NCI-H1417 (cell line): Measurements from ENCODE around the gene RIMS4.

ENCODE experiments used
- DNase-seq, 3 experiments: peaks; one replicate each; lab custom pipeline; 2025; lab: John Stamatoyannopoulos, UW

RIMS4 gene

DNA sequence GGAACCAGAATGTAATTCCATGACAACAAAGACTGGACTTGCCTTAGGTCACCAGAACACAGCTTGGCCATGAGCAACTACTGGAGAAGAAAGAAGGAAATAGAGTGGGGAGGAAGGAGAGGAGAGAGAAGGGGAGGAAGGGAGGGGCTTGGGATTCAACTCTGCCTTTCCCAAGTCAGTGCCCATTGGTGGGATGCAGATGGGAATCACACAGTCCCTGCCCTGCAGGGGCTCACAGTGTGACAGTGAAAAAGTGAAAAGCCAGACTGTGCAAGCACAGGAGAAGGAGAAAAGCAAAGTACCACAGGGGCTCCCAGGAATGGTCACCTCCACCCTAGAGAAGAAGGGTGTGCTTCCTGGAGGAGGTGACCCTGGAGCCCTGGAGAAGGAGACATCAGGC, 14.0 kb downstream of the RIMS4 start:
- DNase-seq, result no peak

DNA sequence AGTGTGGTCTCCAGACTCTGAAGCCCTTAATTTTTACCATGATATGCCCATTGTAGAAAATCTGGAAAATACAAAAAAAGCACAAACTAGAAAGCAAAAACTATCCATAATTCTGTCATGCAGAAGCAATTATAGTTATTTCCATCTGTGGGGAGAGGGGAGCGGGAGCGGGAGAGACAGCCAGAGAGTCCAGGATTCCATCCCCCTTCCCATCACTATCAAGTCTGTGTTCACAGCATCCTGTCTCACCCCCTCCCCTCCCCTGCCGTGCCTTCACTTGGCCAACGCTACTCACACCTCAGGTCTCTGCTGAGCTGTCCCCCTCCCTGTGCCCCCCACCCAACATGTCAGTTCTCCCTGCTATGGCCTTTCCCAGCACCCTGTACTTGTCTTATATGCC, 14.5 kb downstream of the RIMS4 start:
- DNase-seq, result no peak

DNA sequence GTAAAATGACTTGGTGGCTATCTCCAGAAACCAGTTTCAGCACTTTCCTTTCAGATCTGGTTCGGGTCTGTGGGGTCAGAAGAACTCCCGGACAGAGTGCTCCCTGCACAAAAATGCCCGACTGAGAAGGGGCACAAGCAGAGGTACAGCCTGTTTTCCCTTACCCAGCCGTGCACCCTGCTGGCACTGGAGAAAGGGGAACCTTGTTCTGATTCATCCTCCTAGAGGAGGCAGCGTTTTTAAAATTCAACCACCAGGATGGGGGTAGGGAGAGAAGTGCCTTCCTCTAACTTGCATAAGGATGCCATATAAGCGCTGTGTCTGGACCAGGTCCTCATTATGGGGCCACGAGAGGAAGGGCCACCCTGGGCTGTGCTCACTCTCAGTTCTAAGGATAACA, 17.6 kb downstream of the RIMS4 start:
- no peak for DNase-seq

DNA sequence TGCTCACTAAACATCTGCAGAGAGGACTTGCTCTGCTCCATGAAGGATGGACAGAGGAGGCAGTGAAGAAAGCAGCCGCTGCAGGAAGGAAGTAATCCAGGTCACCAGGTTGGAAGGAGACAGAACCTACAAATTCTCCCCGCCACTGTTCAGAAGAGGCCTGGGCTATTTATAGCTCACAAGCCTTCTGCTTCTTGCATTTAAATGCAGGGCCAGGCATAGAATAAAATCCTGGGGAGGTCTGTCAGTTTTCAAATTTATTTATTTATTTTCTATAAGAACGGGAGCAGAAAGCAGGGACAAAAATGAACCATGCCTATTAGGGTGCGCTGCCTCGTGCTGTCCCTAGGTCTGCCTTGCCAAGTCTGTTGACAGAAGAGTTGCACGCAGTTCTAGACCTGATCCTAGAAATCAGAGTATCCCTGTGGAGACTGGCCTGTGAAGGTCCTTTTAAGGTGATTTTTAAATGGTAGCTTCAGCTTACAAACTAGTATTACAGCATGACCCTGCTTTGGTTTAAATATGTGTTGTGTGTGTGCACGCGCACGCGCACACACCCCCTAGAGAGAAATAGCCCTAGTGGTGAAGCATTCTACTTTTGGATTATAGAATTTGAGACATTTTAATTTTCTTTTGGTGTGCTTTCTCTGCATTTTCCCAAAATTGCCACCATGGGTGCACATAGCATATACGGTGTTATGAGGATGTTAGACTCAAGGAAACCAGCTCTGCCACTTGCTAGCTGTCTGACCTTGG, 19.5 kb downstream of the RIMS4 start:
- DNase-seq, result no peak

DNA sequence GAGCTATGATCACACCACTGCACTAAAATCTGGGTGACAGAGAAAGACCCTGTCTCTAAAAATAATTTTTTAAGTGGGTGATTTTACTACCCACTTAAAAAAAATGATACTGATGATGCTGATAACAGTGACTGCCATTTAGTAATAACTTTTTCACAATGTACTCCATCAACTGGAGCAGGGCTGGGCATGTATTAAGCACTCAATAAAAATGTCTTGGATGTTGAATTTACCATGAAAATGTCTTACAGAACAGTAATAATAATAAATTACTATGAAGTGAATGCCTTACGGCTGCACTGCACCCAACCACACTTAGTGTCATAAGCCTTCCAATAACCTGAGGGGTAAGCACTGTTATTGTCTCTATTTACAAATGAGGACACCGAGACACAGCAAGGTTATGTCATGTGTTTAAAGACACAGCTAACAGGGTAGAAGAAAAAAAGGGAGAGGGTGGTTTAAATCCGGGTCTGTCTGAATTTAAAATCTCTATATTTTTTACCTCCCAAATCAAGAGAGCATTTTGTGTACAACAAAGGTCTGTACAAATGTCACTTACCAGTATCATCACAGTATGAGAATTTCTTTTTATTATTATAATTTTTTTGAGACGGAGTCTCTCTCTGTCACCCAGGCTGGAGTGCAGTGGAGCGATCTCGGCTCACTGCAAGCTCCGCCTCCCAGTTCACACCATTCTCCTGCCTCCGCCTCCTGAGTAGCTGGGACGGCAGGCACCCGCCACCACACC, 21.5 kb downstream of the RIMS4 start:
- no peak for DNase-seq

DNA sequence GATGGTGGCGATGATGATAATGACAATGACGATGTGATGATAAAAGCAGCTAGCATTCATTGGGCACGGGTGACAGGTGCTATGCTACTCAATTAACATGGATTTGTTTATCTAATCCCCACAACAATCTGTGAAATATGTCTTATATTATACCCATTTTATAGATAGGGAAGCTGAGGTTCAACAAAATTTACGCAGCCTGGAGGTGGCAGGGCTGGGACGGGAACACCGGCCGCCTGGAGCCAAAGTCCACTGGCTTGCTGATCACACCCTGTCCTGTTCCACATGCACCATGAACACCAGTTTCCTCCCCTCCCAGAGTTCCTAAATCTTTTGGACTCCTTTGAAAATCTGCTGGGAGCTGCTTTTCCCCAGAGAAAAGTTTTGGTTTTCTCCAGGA, 23.0 kb downstream of the RIMS4 start:
- DNase-seq, result no peak

DNA sequence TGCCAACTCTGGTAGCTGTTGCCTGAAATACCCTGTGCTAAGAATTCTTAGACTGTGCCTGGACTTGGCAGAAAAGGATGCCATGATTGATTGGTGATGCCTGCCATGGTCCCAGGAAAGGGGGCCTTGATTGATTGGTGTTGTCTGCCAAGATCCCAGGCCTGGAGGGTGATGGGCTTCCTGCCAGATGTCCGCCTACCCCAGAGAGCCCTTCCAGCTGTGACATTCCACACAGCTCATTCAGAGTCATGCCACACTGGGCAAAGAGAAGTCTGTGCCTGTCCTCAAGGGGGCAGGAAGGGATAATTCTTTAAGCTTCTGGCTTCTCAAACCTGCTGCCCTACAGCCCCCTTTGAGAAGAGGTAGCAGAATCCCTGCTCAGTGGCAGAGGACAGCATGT, 24.6 kb downstream of the RIMS4 start:
- peak in 1 of 3 experiments; percentile 11 for DNase-seq

DNA sequence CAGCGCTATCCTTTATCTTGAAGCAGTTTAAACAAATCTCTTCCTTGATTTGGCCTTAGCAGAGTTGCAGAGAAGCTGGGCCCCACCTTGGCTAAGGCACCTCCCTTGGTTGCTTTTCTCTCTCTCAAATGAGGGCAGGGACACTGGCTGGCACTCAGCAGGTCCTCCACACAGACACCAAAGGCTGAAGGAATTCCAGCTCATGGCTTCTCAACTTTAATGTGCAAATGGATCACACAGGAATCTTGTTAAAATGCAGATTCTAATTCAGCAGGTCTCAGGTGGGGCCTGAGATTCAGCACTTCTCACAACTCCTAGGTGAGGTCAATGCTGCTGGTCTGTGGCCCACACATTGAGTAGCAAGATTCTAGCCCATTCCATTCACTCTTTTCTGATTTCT, 25.7 kb downstream of the RIMS4 start:
- DNase-seq, result no peak

DNA sequence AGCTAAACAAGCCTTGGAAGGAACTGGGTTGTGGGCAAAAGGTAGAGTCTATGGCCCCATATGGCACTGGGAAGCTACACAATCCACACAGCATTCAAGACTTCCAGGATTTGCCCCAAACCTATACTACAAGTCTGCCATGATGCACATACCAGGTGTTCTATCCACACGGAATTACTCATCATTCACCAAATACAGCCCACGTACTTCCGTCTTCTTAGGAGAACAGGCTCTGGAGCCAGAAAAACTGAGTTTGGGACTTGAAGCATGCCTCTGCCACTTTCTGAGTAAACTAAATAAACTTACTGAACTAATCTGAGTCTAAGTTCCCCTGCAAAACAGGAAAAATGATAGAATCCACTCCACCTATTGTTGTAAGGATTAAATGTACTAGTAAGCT, 28.6 kb downstream of the RIMS4 start:
- no peak for DNase-seq

DNA sequence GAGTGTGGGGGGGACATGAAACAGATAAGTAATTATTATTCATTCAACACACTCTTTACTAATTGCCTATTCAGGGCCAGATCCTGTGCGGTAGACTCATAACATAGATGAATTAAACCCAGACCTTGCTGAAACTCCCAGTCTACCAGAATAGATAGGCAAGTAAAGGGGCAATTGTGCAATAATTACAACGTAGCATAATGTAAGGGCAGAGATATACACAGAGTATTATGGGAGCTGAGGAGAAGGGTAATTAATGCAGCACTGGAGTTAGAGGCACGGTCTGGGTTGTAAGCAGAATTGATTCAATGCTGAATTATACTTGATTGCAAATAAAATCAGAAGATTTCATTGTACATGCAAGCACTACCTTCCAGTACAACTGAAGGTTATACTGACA, 29.2 kb downstream of the RIMS4 start:
- peak in 1 of 3 experiments; percentile 37 for DNase-seq

DNA sequence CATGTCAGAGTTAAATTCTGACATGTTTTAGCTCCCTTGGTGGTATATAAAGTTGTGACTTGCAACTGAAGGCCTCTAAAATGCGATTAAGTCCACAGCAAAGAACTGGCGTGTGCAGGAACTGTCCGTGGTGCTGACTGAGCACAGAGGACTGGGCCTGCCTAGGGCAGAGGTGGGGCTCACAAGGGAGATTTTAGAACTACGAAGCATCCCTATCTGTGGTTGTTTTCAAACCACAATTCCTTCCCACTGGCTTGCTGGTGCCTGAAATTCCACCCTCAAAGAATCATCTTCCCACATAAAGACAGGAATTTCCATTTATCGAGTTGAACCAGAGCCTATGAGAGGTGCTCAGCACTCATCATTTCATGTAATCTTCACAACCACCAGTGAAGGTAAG, 30.1 kb downstream of the RIMS4 start:
- DNase-seq, result no peak

DNA sequence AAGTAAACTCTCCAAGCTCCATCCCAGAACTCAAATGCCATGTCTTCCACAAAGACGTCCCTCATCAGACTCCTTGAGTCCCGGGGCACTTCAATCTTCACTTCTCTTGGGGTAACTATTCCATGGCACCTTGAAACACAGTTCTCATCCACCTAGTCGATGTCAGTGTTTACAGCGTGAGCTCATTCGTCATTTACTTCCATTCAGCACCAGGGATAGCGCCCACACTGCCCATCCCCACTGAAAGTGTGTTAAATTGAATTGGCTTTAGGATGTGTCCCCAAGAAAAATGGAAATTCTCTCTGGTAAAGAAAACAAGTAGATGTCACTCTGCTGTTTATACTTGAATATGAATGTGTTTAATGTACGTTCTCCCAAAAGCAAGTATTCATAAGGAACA, 33.4 kb downstream of the RIMS4 start:
- no peak for DNase-seq

DNA sequence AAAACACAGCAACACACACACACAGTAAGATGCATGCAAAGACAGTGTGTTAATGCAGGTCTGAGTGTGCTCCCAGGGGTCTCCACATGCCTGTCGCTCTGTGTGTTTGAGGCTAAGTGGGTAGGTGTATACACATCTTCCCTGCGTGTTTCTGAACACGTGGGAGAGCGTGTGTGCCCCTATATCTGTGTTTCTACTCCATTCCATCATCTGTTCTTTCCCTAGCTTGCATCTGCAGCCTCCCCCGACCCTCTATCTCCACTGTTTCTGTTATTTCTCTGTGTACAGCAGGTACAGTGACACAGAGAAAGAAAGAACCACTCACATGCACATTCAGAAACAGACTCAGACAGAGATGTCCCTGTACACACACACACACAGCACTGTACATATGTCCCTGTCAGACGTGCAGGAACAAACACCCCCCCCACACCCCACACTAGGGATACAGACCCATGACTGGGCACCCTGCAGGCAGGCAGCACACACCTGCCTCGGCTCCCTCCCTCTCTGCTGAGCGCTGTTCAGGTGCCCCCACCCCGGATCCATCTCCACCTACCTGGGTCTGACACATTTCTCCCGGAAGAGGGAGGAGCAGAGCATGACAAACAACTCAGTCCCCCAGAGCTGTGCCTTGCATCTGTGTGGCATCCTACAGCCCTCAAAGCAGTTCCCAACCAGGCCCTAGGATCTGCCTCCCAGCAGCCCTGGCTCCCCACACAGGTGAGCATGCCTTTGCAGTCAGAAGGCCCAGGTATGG, 37.1 kb downstream of the RIMS4 start:
- DNase-seq, result peak in 2 of 3 experiments; percentile 64 to 67

DNA sequence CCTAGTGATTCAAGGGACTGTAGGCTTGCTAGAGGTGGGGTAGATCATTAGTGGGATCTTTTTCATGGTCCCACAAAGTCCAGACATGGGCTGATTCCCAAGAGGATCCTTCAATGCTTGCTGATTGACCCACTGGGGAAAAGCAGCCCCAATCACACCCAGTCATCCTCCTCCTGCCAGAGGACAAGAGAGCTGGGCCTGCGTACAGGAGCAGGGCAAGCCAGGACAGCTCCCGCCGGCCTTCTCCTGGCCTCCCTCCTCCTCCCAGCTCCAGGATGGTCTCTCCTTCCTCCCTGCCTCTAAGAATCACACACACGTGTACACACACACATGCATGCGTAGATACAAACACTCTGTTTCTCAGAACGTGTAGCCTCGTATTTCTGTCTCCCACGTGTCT, 37.7 kb downstream of the RIMS4 start:
- no peak for DNase-seq

DNA sequence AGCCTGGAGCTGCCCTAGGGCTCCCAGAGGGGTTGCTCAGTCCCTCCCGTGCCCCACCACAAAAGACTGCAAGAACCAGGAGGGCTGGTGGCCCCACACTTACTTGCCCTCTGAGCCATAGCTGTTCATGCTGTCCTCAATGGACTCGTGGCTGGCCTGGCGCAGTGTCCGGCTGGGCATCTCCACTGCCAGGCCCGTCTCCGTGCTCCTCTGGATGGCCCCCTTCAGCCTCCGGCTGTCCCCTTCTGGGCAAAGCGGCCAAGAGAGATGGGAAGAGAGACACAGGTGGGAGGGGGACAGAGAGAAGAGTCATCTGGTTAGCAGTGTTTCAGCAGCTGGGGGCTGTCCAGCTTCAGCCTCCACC, 39.2 kb downstream of the RIMS4 start:
- no peak for DNase-seq

DNA sequence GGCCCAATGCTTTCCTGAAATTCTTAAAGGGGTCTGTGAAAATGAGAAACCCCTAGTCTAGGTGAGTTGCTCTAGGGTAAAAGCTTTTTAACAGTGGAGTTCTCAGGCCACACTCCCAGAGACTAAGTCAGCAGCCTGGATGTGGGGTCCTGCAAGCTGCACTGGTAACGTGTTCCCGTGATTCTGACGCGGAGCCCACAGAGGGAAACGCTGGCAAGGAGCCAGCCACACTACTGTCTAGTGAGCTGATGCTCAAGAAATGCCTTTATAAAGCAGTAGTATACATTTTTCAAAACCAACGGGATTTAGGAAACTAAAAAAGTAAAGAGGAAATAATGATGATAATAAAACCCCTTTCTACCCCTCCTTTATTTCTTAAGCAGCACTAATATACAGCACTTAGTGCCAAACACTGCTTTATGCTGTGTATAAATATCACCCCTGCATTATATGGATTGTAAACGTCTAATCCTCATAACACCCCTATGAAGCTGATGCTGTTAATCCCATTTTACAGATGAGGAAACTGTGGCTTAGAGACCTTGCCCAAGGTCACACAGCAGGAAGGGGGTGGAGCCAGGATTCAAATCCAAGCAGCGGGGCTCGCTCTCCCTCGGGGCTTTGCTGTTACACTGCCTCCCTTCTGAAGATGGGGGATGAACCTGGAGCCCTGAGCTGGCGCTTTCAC, 39.7 kb downstream of the RIMS4 start:
- no peak for DNase-seq

DNA sequence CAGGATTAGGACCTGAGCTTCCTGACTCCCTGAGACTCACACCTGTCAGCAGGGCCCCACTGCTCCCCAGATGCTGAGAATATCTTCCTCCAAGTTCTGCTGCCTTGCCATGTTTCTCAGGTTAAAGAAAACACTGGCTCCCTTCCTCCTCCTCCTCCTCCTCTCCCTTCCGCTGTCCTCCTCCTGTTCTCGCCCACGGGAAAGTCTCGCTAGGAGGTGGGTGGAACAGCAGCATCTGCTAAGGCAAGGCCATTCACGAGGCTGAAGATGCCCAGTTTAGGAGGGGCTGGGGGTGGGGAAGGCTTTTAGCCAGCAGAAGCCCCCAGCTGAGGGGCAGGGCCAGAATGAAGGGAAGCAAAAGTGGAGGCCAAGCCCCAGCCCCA, 40.9 kb downstream of the RIMS4 start:
- no peak for DNase-seq

DNA sequence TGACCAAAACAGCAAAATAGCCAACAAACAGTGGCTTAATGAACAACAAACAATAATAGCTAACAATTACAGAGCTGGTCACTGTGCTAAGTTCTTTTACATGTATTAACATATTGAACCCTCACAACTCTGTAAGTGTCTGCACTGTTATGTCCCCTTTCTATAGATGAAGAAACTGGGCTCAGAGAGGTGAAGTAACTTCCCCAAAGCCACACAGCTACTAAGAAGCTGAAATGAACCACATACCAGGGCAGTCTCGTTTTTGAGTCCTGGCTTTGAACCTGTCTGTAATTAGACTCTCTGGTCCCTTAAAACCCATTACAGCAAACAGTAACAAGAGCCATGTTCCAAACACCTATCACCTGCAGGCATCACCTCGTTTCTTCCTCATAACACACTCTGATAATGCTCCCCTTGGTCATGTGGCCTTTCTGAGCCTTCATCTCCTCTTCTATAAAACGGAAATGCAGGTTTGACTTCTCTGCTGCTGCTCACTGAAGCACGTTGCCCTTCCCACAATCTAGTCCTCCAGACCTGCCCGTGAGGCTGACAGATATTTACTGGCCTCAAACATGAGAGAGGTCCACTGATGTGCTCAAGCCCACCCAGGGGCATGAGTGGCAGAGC, 41.4 kb downstream of the RIMS4 start:
- DNase-seq, result no peak

DNA sequence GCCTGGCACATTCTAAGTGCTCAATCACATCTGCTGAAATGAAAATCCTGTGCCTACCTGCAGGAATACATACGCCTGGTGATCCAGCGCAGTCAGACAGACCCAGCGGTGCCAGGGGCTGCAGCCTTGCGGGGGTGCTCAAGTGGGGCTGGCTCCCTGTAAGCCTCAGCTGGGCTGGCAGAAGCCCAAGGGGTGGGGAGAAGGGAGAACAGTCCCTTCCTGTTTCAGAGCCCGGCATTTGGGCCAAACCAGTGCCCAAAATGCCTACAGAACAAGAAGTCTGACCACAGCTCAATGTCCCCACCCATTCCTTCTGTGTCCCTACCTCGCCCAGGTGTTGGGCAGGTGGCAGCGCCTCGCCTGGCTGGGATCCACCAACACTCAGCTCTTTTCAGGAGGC, 42.1 kb downstream of the RIMS4 start:
- DNase-seq, result no peak

DNA sequence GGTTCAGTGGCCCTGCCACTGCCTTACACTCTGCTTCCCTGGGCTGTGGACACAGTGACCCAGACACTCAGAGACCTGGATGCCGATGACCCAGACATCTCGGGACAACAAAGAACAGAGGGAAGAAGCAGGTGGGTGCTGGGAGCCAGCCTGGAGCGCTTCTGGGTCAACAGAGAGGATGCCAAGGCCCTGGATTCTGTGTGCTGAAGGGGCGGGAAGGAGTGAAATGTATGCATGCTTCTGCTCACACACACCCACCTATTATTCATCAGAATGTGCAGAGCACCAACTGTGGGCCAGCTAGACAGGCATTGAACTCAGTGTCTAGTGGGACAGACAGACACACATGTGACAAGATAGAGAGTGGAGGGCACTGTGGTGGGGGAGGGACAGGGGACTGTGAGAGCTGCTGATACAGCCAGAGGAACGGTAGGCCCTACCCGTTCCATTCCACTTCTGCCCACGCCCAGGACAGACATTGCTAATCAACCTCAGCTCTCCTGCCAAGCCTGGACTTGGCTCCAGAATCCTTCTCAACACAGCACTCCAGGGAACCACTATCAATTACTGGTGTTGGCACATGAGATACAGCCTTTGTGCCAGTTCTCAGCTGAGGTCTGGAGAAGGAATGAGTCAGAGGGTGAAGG, 44.5 kb downstream of the RIMS4 start:
- peak in 1 of 3 experiments; percentile 11 for DNase-seq

DNA sequence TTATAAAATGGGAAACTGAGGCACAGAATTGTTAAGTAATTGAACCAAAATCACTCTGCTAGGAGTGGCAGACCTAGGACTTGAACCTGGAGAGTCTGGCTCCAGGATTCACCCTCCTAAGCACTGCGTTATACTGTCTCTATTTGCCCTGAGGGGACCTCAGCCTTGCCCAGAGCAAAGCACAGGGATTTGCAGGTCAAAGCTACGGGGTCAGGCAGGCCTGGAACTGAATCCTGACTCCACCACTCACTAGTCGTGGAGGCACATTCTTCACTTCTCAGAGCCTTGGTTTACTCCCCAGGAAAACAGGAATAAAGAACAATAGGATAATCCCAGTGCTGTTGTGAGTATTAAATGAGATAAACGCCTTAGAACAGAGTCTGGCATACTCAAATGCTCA, 45.3 kb downstream of the RIMS4 start:
- no peak for DNase-seq
